ENCODE results near the gene JADE2.
"Not testable (repeated sequence)": the region's sequence is repeated elsewhere in the genome, so short reads cannot be mapped to it uniquely, and the experiment has no call there.

JADE2 gene

DNA sequence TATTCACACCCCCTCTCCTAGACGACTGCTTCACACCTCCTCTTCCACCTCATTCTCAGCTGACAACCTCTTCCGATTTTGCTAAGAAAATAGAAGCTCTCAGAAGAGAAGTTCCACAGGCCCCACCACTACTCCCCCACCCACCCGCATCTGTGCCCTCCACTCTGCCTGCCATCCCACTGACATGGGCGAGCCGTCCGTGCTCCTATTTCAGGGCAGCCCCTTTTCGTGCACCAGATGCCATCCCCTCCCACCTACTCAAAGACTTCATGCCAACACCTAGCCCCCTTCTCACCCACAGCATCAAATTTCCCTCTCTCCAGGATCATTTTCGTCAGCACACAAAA is 34.6 kb upstream of the JADE2 start:
- TF ChIP-seq, protein P1, sequence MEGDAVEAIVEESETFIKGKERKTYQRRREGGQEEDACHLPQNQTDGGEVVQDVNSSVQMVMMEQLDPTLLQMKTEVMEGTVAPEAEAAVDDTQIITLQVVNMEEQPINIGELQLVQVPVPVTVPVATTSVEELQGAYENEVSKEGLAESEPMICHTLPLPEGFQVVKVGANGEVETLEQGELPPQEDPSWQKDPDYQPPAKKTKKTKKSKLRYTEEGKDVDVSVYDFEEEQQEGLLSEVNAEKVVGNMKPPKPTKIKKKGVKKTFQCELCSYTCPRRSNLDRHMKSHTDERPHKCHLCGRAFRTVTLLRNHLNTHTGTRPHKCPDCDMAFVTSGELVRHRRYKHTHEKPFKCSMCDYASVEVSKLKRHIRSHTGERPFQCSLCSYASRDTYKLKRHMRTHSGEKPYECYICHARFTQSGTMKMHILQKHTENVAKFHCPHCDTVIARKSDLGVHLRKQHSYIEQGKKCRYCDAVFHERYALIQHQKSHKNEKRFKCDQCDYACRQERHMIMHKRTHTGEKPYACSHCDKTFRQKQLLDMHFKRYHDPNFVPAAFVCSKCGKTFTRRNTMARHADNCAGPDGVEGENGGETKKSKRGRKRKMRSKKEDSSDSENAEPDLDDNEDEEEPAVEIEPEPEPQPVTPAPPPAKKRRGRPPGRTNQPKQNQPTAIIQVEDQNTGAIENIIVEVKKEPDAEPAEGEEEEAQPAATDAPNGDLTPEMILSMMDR (IDR thresholded peaks at IDR 0.05; ENCODE audit: unreplicated experiment in 3 of 3) = no peak
- Mint-ChIP-seq H3K4me1 (no peaks in the 10 kb centered on the region), H3K27me3 (ENCODE audit: low read depth) (no peaks in the 10 kb centered on the region), H3K36me3 (ENCODE audit: low read depth) (no peaks in the 10 kb centered on the region), H3K27ac (no peak overlapping the region), H3K4me3 (no peak overlapping the region), H3K9me3 (no peaks in the 10 kb centered on the region)

DNA sequence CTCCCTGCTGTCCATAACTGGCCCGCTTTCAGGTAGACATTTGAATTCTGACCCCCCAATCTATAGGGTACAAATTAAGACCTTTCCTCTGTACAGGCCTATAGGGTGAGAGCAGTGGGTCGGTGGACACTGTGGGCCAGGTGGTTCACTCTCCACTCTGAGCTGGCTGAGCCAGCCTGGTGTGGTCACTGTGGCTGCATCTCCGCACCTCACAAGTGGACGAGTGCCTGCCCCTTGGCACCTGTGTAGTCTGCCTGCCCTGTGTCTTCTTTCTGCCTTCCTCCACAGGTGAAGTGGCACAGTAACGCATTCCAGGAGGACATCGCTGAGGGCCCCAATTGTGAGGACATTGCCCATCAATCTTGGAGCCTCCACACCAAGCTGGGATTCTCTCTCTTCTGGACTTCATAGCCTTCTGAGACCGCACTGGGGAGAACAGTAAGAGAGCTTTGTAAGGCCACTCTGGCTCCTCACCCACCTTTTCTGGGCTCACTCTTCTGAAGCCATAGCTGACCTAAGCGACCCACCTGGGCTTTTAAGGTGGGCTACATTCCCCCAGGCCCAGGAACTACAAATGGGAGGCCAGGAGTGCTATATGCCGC is 33.5 kb upstream of the JADE2 start:
- Mint-ChIP-seq H3K4me3 (no peak overlapping the region), H3K9me3 (no peaks in the 10 kb centered on the region), H3K27me3 (ENCODE audit: low read depth) (no peaks in the 10 kb centered on the region), H3K36me3 (ENCODE audit: low read depth) (no peaks in the 10 kb centered on the region), H3K27ac (no peak overlapping the region), H3K4me1 (no peaks in the 10 kb centered on the region)
- TF ChIP-seq, protein P1 (IDR thresholded peaks at IDR 0.05; ENCODE audit: unreplicated experiment in 3 of 3) = no peak

DNA sequence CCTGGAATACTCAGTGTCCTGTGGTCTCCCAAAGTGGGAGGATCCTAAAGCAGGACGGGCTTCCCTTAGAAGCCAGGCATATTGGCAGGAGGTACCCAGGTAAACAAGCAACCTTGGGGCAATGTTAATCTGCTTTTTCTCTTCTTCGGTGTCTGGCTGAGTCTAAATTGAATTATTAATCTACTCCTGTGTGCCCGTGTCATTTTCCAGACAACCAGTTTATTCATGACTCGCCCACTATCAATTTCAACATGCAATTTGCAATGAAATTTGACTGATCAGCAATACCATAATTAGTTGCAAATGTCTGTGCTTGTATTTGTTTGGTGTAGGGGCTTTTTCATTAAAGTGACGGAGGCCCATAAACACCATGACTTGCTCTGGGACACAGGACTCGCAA is 32.9 kb upstream of the JADE2 start:
- no peak overlapping the region for H3K27ac Mint-ChIP-seq
- H3K4me3 Mint-ChIP-seq = no peak overlapping the region
- TF ChIP-seq, protein P1 (IDR thresholded peaks at IDR 0.05; ENCODE audit: unreplicated experiment in 3 of 3) = no peak
- H3K27me3 Mint-ChIP-seq (ENCODE audit: low read depth) = no peaks in the 10 kb centered on the region
- H3K36me3 Mint-ChIP-seq (ENCODE audit: low read depth) = no peaks in the 10 kb centered on the region
- H3K9me3 Mint-ChIP-seq = no peaks in the 10 kb centered on the region
- H3K4me1 Mint-ChIP-seq = no peaks in the 10 kb centered on the region

DNA sequence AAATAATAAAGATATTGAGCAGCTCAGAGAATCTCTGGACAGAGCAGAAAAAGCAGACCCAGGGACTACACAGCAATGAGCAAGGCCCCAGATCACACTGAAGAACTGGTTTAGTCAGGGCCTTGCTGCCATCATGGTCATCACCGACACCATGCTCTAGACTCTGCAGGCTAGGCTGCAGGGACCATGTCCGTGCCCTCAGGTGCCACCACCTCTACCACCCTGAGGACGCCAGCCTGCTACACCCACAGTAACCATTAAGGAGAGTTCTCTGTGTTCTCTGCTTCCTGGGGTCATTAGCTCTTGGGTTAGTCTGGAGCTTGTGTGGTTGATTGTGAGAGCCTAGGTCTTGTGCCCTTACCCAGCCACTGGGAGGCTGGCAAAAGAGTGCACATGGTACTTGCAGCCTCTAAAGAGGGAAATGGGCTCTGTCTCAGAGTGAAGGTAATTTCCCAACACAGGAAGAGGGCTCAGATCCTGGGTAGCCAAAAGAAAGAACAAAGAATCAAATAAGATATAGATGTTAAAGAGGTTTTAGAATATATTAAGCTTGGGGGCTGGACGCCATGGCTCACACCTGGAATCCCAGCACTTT is 31.9 kb upstream of the JADE2 start:
- Mint-ChIP-seq H3K4me3 (no peak overlapping the region), H3K9me3 (no peaks in the 10 kb centered on the region), H3K27me3 (ENCODE audit: low read depth) (no peaks in the 10 kb centered on the region), H3K4me1 (no peaks in the 10 kb centered on the region), H3K36me3 (ENCODE audit: low read depth) (no peaks in the 10 kb centered on the region), H3K27ac (no peak overlapping the region)
- TF ChIP-seq, protein P1 (IDR thresholded peaks at IDR 0.05; ENCODE audit: unreplicated experiment in 3 of 3) = no peak

DNA sequence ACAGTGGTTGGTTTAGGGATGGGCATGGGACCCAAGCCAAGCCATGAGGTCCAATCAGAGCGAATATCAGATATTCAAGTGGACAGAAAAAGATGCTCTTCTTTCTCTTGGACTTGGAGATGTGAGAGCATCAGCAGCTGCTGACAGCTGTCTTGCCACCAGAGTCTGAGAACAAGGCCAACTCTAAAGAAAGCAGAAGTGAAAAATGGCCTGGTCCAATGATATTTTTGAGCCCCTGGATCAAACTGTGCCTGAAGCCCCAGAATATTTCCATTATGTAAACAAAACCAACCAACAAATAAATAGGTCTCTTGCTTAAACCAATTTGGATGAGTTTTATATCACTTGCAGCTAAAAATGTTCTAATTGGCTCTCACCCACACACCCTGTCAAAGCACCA is 30.7 kb upstream of the JADE2 start:
- TF ChIP-seq, protein P1 (IDR thresholded peaks at IDR 0.05; ENCODE audit: unreplicated experiment in 3 of 3) = no peak
- no peak overlapping the region for H3K27ac Mint-ChIP-seq
- no peaks in the 10 kb centered on the region for H3K36me3 Mint-ChIP-seq (ENCODE audit: low read depth)
- H3K4me1 Mint-ChIP-seq = no peaks in the 10 kb centered on the region
- H3K4me3 Mint-ChIP-seq = no peak overlapping the region
- H3K9me3 Mint-ChIP-seq = no peaks in the 10 kb centered on the region
- peaks cover 2% of the 10 kb centered on the region for H3K27me3 Mint-ChIP-seq (ENCODE audit: low read depth)

DNA sequence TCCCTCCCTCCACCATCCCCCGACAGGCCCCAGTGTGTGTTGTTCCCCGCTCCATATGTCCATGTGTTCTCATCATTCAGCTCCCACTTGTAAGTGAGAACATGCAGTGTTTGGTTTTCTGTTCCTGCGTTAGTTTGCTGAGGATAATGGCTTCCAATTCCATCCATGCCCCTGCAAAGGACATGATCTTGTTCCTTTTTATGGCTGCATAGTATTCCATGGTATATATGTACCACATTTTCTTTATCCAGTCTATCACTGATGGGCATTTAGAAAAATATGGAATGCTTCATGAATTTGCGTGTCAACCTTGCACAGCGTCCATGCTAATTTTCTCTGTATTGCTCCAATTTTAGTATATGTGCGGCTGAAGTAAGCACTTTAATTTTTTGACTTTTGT is 25.6 kb upstream of the JADE2 start:
- not testable (repeated sequence) for H3K9me3 Mint-ChIP-seq; H3K4me3 Mint-ChIP-seq; H3K4me1 Mint-ChIP-seq; H3K36me3 Mint-ChIP-seq (ENCODE audit: low read depth); H3K27ac Mint-ChIP-seq; H3K27me3 Mint-ChIP-seq (ENCODE audit: low read depth)
